OCI-LY1 (cell line): Measurements from ENCODE around the gene PXYLP1.

Experiments
- CTCF ChIP-seq: fragments of 200-600 bp; sonication (generic), shearing (Covaris generic); IDR thresholded peaks from 2 replicates; pipeline ENCODE4 v1.5.1; 2017; ENCODE audit warnings: mild to moderate bottlenecking, antibody characterized with exemption, low read length, moderate library complexity, mixed read lengths
- EZH2 ChIP-seq: fragments of 200-600 bp; sonication (generic), shearing (Covaris generic); IDR thresholded peaks from 2 replicates; pipeline ENCODE4 v1.8.0; 2017; ENCODE audit warnings: borderline replicate concordance, mixed run types, mild to moderate bottlenecking, antibody characterized with exemption, low read length, moderate library complexity, mixed read lengths

- TF ChIP-seq CTCF = no peak
- no peak for TF ChIP-seq EZH2
These were observed 2.7 kb downstream of the PXYLP1 start for GRCh38 chr3:141234283-141234682.
